Endothelial cell of umbilical vein (primary cell): ENCODE data around the gene PAPLN. TPM values are rescaled to one million over a fixed set of nuclear protein-coding genes. Genes with fewer than 3 reads are reported as not detected.

Source experiments
- BruUV-seq: library from RNA; stranded (reverse); fragments of 400-500 nt; replicated peaks from 2 replicates; lab custom pipeline; 2021; lab: Mats Ljungman, UMichigan
- CTCF ChIA-PET: fragments of 300-600, 350-600 bp; sonication (Branson Sonifier 250); formaldehyde crosslinking; loops from one replicate; lab custom pipeline; 2021; ENCODE audit warnings: antibody characterized with exemption, inconsistent platforms; lab: Charles Lee
- POLR2A ChIA-PET: fragments of 300-600, 350-600 bp; sonication (Branson Sonifier 250); formaldehyde crosslinking; loops from one replicate; lab custom pipeline; 2021; ENCODE audit warnings: antibody characterized with exemption, inconsistent platforms; lab: Charles Lee
- DNase-seq: peaks from one replicate; pipeline ENCODE4 v3.0.0-alpha.2; 2011; ENCODE audit warnings: low read depth, low spot score
- FAIRE-seq: peaks from 2 replicates; lab custom pipeline; 2011; peaks lifted over from hg19 to GRCh38; lab: Jason Lieb, UNC
- H2AFZ ChIP-seq: 2 replicates; pipeline ENCODE4 v1.6.0; 2012; ENCODE audit warnings: low read depth, low read length, control low read depth, inconsistent platforms
- H3K27ac ChIP-seq: 2 replicates; pipeline ENCODE4 v1.5.1; 2011; ENCODE audit warnings: low read depth, mild to moderate bottlenecking, control low read depth, low read length, moderate library complexity; ENCODE audit not compliant: insufficient read depth
- H3K27me3 ChIP-seq, 2 experiments: 2 replicates each; pipeline versions ENCODE4 v1.6.0 to v1.6.1; 2011; ENCODE audit warnings: low read length in 2 of 2, mixed read lengths in 1 of 2; ENCODE audit not compliant: control insufficient read depth in 2 of 2, insufficient read depth in 2 of 2
- H3K36me3 ChIP-seq, 2 experiments: 2 replicates in 1 of 2; 3 replicates in 1 of 2; pipeline ENCODE4 v1.5.1; 2011; ENCODE audit warnings: low read length in 2 of 2, mild to moderate bottlenecking in 1 of 2, moderate library complexity in 1 of 2; ENCODE audit not compliant: control insufficient read depth in 2 of 2, insufficient read depth in 2 of 2; ENCODE audit errors: extremely low read depth in 1 of 2
- H3K4me1 ChIP-seq: 3 replicates; pipeline ENCODE4 v1.5.1; 2011; ENCODE audit warnings: mild to moderate bottlenecking, low read length; ENCODE audit not compliant: control insufficient read depth, insufficient read depth; ENCODE audit errors: extremely low read depth
- H3K4me2 ChIP-seq: 2 replicates; pipeline ENCODE4 v1.6.1; 2011; ENCODE audit warnings: low read length, control low read depth, mixed read lengths; ENCODE audit not compliant: insufficient read depth
- H3K4me3 ChIP-seq, 3 experiments: fragments of 200-600 bp in 1 of 3; sonication (generic), shearing (Covaris generic) in 1 of 3; replicated peaks in 1 of 3; 2 replicates each; pipeline ENCODE4 v1.5.1; 2011 to 2016; ENCODE audit warnings: control low read depth in 3 of 3, low read length in 3 of 3, mild to moderate bottlenecking in 2 of 3, inconsistent platforms in 1 of 3, low read depth in 1 of 3, moderate library complexity in 1 of 3; ENCODE audit not compliant: insufficient read depth in 1 of 3
- H3K79me2 ChIP-seq: 2 replicates; pipeline ENCODE4 v1.6.0; 2012; ENCODE audit warnings: low read length, inconsistent platforms; ENCODE audit not compliant: control insufficient read depth, insufficient read depth
- H3K9ac ChIP-seq: replicated peaks from 2 replicates; pipeline ENCODE3; 2011; ENCODE audit warnings: low read length, control low read depth; ENCODE audit not compliant: insufficient read depth; ENCODE audit errors: extremely low read depth
- H3K9me1 ChIP-seq: replicated peaks from 3 replicates; pipeline ENCODE4 v1.6.0; 2011; ENCODE audit warnings: mild to moderate bottlenecking, low read length; ENCODE audit not compliant: control insufficient read depth, insufficient read depth; ENCODE audit errors: extremely low read depth
- H3K9me3 ChIP-seq: replicated peaks from 2 replicates; pipeline ENCODE4 v1.5.1; 2012; ENCODE audit warnings: low read length, inconsistent platforms; ENCODE audit not compliant: control insufficient read depth, insufficient read depth
- H4K20me1 ChIP-seq: replicated peaks from 2 replicates; pipeline ENCODE3; 2011; ENCODE audit warnings: mild to moderate bottlenecking, low read length; ENCODE audit not compliant: control insufficient read depth, insufficient read depth; ENCODE audit errors: extremely low read depth
- CTCF ChIP-seq, 2 donors: IDR thresholded peaks; 1 replicate in 1 of 2; 2 replicates in 1 of 2; pipeline ENCODE4 v1.5.1; 2011; ENCODE audit warnings: low read length in 2 of 2, mild to moderate bottlenecking in 2 of 2, moderate library complexity in 2 of 2, control low read depth in 1 of 2, inconsistent platforms in 1 of 2, low read depth in 1 of 2; ENCODE audit not compliant: insufficient read depth in 1 of 2; ENCODE audit errors: extremely low read depth in 1 of 2
- EZH2 ChIP-seq: IDR thresholded peaks from 2 replicates; pipeline ENCODE4 v1.6.1; 2012; ENCODE audit warnings: borderline replicate concordance, low read depth, mild to moderate bottlenecking, moderate library complexity, low read length, inconsistent platforms; ENCODE audit not compliant: severe bottlenecking
- FOS ChIP-seq: IDR thresholded peaks from 2 replicates; pipeline ENCODE4 v1.6.1; 2011; ENCODE audit warnings: mild to moderate bottlenecking, low read length, moderate library complexity, borderline replicate concordance; ENCODE audit not compliant: insufficient read depth
- GATA2 ChIP-seq: IDR thresholded peaks from 2 replicates; pipeline ENCODE4 v1.7.0; 2011; ENCODE audit warnings: low read depth, mild to moderate bottlenecking, moderate library complexity, mixed read lengths, low read length; ENCODE audit not compliant: insufficient read length, insufficient read depth
- JUN ChIP-seq: IDR thresholded peaks from 2 replicates; pipeline ENCODE4 v1.6.1; 2011; ENCODE audit warnings: borderline replicate concordance, low read depth; ENCODE audit not compliant: insufficient read length, insufficient read depth
- MYC ChIP-seq: IDR thresholded peaks from one replicate; pipeline ENCODE4 v1.6.1; 2011; ENCODE audit warnings: mild to moderate bottlenecking, low read depth, low read length
- POLR2A ChIP-seq: IDR thresholded peaks from 2 replicates; pipeline ENCODE4 v1.6.1; 2012; ENCODE audit warnings: low read depth, mild to moderate bottlenecking, control low read depth, low read length
- POLR2AphosphoS5 ChIP-seq: IDR thresholded peaks from 2 replicates; pipeline ENCODE4 v1.6.1; 2012; ENCODE audit warnings: low read depth, mild to moderate bottlenecking, control low read depth, low read length, moderate library complexity; ENCODE audit not compliant: insufficient read depth
- dilution Hi-C: fragments of 300-500 bp; cut with MboI; formaldehyde crosslinking; loops from one replicate; pipeline ENCODE4 v1.15.0; 2019; ENCODE audit warnings: low sequenced_read_pairs; ENCODE audit not compliant: extremely low pct_ligation_motif_present
- intact Hi-C: fragments of 100-400 bp; cut with micrococcal nuclease; formaldehyde crosslinking; loops from one replicate; pipeline ENCODE4 v1.10.0; 2022
- polyA plus RNA-seq, 4 experiments: library from polyadenylated mRNA; depleted of rRNA in 3 of 4; stranded (reverse) in 3 of 4; unstranded in 1 of 4; fragments of >200 nt; gene quantifications; 2 replicates each; pipeline versions ENCODE4 v1.2.1 to v1.2.3, GENCODE V29; 2011 to 2012; ENCODE audit warnings: missing spikeins in 1 of 4
- total RNA-seq: library from RNA; stranded (reverse); gene quantifications from 2 replicates; pipeline ENCODE4 v1.2.3, GENCODE V29; 2021
- TF ChIP-seq, protein P1 (sequence below): IDR thresholded peaks from 2 replicates; pipeline ENCODE4 v1.6.1; 2011; ENCODE audit not compliant: insufficient read depth, insufficient read length

The PAPLN gene
- total and polyA plus RNA-seq, 2 donors (not counting 3 experiments of a cell fraction or from before 2014, with no cell fraction given), result 5.5 to 6.4 TPM

GRCh38 chr14:73293782-73294781 lies 56.8 kb downstream of the PAPLN start:
- POLR2A ChIA-PET, result interaction anchor here (1.0 kb wide), 1 partner anchor 177 kb away, joined by 4 read pairs; no protein-coding TSS in a partner anchor
- H3K4me1 ChIP-seq, result peaks cover 3% of the 10 kb centered on the region
- no peaks in the 10 kb centered on the region for H3K27me3 ChIP-seq
- intact Hi-C loops, result no loop called here
- no peak overlapping the region for H3K4me3 ChIP-seq
- H3K9ac ChIP-seq, result no peak overlapping the region
- H4K20me1 ChIP-seq, result no peaks in the 10 kb centered on the region
- H3K79me2 ChIP-seq, result no peaks in the 10 kb centered on the region
- no peak overlapping the region for H2AFZ ChIP-seq
- no peak for TF ChIP-seq JUN
- no peak for TF ChIP-seq POLR2A
- dilution Hi-C loops, result loop anchor here (25.0 kb wide), 1 partner anchor 168 kb away; the partner anchor contains the start of gene NUMB
- FAIRE-seq (peak; percentile 44), DNase-seq (no peak)
- no TSS peak for BruUV-seq
- H3K9me1 ChIP-seq, result no peaks in the 10 kb centered on the region
- peaks cover 3 to 12% of the 10 kb centered on the region in 2 experiments for H3K36me3 ChIP-seq
- no peaks in the 10 kb centered on the region for H3K9me3 ChIP-seq
- no peak overlapping the region for H3K27ac ChIP-seq
- CTCF ChIA-PET, result interaction anchor here (1.2 to 4.0 kb wide), 37 partner anchors 7 to 339 kb away, joined by 3 to 559 read pairs (median 9); partner anchors contain the start of genes NUMB, PSEN1 and RIOX1
- H3K4me2 ChIP-seq, result no peak overlapping the region

DNA sequence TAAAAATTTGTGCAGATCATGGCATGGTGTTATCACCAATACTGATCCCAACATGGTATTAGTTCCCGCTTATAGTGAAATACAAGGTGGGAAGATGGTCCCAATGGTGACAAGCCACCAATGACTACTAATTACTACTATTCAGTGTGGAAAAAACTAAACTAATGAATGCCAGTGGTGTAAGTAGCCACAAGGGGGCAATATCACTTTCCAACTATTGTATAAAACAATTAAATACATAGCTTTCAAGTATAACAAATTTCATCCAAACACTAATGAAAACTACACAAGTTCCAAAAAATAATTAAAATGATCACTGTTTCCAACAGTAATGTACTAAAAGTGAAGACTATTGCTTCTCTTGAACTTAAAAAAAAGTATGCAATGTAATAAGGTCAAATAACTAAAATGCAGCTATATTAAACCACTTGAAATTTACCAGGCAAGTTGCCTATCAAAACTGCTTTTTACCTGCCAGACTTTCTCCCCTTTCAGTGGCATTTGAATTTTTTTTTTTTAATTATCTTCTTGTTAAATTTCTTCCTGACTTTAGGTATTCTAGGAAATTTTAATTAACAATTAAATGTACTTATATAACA lies 58.0 kb downstream of the PAPLN start:
- Histone ChIP-seq H3K4me1 (peaks cover 3% of the 10 kb centered on the region), H3K9ac (no peak overlapping the region), H3K79me2 (no peaks in the 10 kb centered on the region), H3K4me3 (no peak overlapping the region), H3K36me3 (peaks cover 3 to 12% of the 10 kb centered on the region in 2 experiments), H3K27me3 (no peaks in the 10 kb centered on the region), H3K27ac (no peak overlapping the region), H3K9me1 (no peaks in the 10 kb centered on the region), H2AFZ (no peak overlapping the region), H4K20me1 (no peaks in the 10 kb centered on the region), H3K4me2 (no peak overlapping the region), H3K9me3 (no peaks in the 10 kb centered on the region)
- peak; percentile 71 for DNase-seq
- ChIA-PET CTCF (interaction anchor here (0.6 to 4.0 kb wide), 84 partner anchors 8 to 530 kb away, joined by 3 to 559 read pairs (median 5); partner anchors contain the start of genes ACOT2, NUMB, PSEN1 and RIOX1), POLR2A (interaction anchor here (0.6 to 1.0 kb wide), 4 partner anchors 80 to 177 kb away, joined by 3 to 4 read pairs (median 4); no protein-coding TSS in a partner anchor)
- dilution Hi-C loops, result loop anchor here (25.0 kb wide), 1 partner anchor 167 kb away; the partner anchor contains the start of gene NUMB
- TF ChIP-seq CTCF (IDR thresholded peaks at IDR 0.05; ENCODE audit: extremely low read depth in 1 of 2, insufficient read depth in 1 of 2, low read depth in 1 of 2, low read length in 2 of 2) (peak; percentile 48 to 55), MYC (no peak), POLR2AphosphoS5 (no peak), GATA2 (no peak), POLR2A (no peak), EZH2 (no peak), FOS (no peak)
- TF ChIP-seq, protein P1, sequence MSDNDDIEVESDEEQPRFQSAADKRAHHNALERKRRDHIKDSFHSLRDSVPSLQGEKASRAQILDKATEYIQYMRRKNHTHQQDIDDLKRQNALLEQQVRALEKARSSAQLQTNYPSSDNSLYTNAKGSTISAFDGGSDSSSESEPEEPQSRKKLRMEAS, result no peak
- FAIRE-seq, result peak; percentile 77
- BruUV-seq, result no TSS peak
- intact Hi-C loops, result loop anchor here (1.0 to 5.0 kb wide), 4 partner anchors 122 to 338 kb away; partner anchors contain the start of gene NUMB
